Activated naive CD8-positive, alpha-beta T cell treated with anti-CD3 and anti-CD28 coated beads, Interleukin-2, amount 10 ng/mL, durations not matched to agents 7 days and 5 days (primary cell): ENCODE results near the gene PDE10A. TPM values are rescaled to one million over a fixed set of nuclear protein-coding genes. Genes with fewer than 3 reads are reported as not detected.
"Not testable (repeated sequence)": the region's sequence is repeated elsewhere in the genome, so short reads cannot be mapped to it uniquely, and the experiment has no call there.

Experiments used
- ATAC-seq: fragments of 150-1000 bp; cut with Tn5 transposase; one replicate; pipeline ENCODE4 v1.10.0; 2021; ENCODE audit warnings: low read depth, moderate library complexity
- POLR2A ChIA-PET: fragments of 350-600 bp; sonication (Branson Sonifier 250); formaldehyde crosslinking; loops from one replicate; lab custom pipeline; 2021; ENCODE audit warnings: antibody characterized with exemption; lab: Charles Lee
- DNase-seq: peaks from one replicate; pipeline ENCODE4 v3.0.0; 2021
- H3K27ac Mint-ChIP-seq: one replicate; pipeline ENCODE4 v1.8.0; 2022; ENCODE audit warnings: mild to moderate bottlenecking, mixed read lengths
- H3K27me3 Mint-ChIP-seq: one replicate; pipeline ENCODE4 v1.8.0; 2022; ENCODE audit warnings: mild to moderate bottlenecking, moderate library complexity, mixed read lengths
- H3K36me3 Mint-ChIP-seq: one replicate; pipeline ENCODE4 v1.8.0; 2021; ENCODE audit warnings: mild to moderate bottlenecking, mixed read lengths
- H3K4me1 Mint-ChIP-seq: one replicate; pipeline ENCODE4 v1.8.0; 2021; ENCODE audit warnings: mixed read lengths
- H3K4me3 Mint-ChIP-seq: one replicate; pipeline ENCODE4 v1.8.0; 2022; ENCODE audit warnings: mild to moderate bottlenecking, moderate library complexity, mixed read lengths
- H3K9me3 Mint-ChIP-seq: one replicate; pipeline ENCODE4 v1.8.0; 2021; ENCODE audit warnings: mixed read lengths
- total RNA-seq, 2 experiments: library from RNA; stranded (reverse); gene quantifications; one replicate each; pipeline ENCODE4 v1.2.3, GENCODE V29; 2021

Gene PDE10A
- total RNA-seq, 2 experiments from 2014 or later = not detected

DNA sequence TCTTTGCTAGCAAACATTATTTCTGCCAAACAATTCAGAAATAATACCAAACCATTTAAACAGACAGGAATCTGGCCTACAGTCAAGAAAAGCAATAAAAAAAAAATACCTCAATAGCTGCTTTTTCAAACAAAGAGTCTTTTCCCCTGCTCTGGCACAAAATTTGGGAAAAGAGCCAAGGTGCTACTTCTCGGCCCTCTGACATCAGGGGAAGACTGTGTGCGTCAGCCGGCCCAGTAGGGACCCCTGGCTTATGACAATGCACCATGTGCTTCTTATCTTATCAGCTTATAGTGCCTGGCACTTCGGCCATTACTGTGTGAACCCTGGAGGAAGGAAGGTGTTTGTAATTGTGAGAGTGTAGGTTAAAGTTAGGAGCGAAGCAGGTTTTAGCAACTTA lies 89.4 kb downstream of the PDE10A start:
- Mint-ChIP-seq H3K27ac (no peak overlapping the region), H3K4me1 (no peaks in the 10 kb centered on the region), H3K36me3 (no peaks in the 10 kb centered on the region), H3K9me3 (no peaks in the 10 kb centered on the region), H3K27me3 (no peaks in the 10 kb centered on the region), H3K4me3 (no peak overlapping the region)
- ATAC-seq = no peak
- POLR2A ChIA-PET = no interaction called here
- no peak for DNase-seq

DNA sequence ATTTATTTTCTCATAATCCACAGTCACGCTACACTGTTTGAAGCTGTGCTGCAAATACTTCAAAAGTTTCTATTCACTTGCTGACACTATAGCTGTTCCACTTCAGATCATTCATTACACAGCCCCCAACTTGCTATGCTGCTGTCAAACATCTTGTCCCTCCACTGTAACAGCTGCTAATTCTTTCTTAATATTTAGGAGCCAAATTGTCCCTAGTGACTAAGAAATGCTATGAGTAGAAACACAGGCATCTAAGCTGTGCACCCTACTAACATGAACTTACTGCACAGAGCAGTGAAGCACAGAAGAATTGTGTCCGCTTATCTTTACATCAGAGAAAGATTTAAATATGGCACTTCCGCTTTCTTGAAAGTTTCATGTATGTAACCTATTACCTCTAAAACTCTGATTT lies 91.3 kb downstream of the PDE10A start:
- H3K27ac Mint-ChIP-seq = no peak overlapping the region
- POLR2A ChIA-PET = no interaction called here
- H3K4me3 Mint-ChIP-seq = no peak overlapping the region
- DNase-seq = no peak
- H3K9me3 Mint-ChIP-seq = peaks cover 3% of the 10 kb centered on the region
- no peaks in the 10 kb centered on the region for H3K4me1 Mint-ChIP-seq
- no peak for ATAC-seq
- no peaks in the 10 kb centered on the region for H3K36me3 Mint-ChIP-seq
- H3K27me3 Mint-ChIP-seq = no peaks in the 10 kb centered on the region

DNA sequence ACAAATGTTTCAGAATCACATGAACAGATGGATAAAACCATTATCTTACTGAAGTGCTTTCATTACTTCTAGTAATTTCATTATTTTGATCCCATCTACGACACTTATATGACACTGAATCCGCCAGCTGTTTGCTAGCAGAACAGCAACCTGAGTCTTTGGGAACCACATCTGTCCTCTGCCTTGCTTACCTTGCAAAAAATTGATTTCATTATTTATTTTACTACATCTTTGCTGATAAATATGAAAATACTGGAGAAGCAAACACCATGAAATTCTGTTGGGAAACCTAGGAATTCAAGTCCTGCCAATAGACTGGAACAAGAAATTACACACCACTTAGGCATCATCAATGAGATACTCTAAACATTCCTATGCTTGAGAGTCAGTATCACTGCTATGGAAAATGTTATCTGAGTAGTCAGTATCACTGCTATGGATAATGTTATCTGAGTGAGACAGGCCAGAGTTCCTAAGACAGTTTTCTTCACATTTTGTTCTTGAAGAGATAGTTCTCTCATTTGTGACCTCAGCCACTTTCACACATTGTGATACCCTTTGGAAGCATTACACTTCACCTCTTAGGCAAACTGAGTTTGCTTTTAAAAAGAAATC lies 91.9 kb downstream of the PDE10A start:
- DNase-seq = no peak
- no peak overlapping the region for H3K4me3 Mint-ChIP-seq

DNA sequence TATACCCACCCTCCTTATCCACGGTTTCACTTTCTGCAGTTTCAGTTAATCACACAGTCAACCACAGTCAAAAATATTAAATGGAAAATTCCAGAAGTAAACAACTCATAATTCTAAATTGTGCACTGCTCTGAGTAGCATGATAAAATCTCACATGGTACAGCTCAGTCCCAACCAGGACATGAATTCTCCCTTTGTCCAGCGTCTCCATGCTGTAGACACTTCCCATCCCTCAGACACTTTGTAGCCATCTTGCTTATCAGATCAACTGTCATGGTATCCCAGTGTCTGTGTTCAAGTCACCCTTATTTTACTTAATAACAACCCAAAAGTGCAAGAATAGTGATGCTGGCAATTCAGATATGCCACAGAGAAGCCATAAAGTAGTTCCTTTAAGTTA lies 94.7 kb downstream of the PDE10A start:
- Mint-ChIP-seq H3K36me3 (no peaks in the 10 kb centered on the region), H3K4me1 (no peaks in the 10 kb centered on the region), H3K9me3 (peaks cover 3% of the 10 kb centered on the region), H3K4me3 (no peak overlapping the region), H3K27me3 (no peaks in the 10 kb centered on the region), H3K27ac (no peak overlapping the region)
- POLR2A ChIA-PET = interaction anchor here (0.7 kb wide), 1 partner anchor 519 kb away, joined by 4 read pairs; no protein-coding TSS in a partner anchor
- ATAC-seq (no peak), DNase-seq (no peak)

More for the DNA sequence above, 91.9 kb downstream of the PDE10A start:
- H3K9me3 Mint-ChIP-seq = peaks cover 3% of the 10 kb centered on the region
- ATAC-seq = no peak
- H3K27me3 Mint-ChIP-seq = no peaks in the 10 kb centered on the region
- POLR2A ChIA-PET = no interaction called here
- H3K4me1 Mint-ChIP-seq = no peaks in the 10 kb centered on the region
- H3K27ac Mint-ChIP-seq = no peak overlapping the region
- H3K36me3 Mint-ChIP-seq = no peaks in the 10 kb centered on the region

DNA sequence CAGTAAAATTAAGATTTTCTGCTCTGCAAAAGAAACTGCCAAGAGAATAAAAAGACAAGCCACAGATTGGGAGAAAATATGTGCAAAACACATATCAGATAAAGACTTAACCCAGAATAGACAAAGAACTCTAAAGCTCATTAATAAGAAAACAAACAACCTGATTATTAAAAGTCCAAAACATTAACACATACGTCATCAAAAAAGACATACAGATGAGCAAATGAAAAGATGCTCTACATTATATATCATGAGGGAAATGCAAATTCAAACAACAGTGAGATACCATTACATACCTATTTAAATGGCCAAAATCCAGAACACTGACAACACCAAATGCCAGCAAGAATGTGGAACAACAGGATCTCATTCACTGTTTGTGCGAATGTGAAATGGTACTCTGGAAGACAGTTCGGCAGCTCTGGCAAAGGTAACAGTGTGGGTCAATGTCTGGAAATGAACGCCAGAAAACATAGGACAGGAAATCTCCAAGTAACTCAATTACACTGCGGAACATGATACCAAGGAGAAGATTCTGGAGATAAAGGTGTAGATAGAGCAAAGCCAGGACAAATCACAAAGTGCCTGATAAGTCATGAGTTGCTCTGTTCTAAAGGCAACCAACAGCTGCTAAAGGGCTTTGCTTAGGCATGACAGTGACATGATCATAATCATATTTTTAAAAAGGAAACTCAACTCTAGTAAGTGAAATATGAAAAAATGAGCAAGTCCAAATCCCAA lies 96.8 kb downstream of the PDE10A start:
- H3K27ac Mint-ChIP-seq = no peak overlapping the region
- DNase-seq (no peak), ATAC-seq (no peak)
- H3K9me3 Mint-ChIP-seq = peaks cover 3% of the 10 kb centered on the region
- no peak overlapping the region for H3K4me3 Mint-ChIP-seq
- H3K4me1 Mint-ChIP-seq = no peaks in the 10 kb centered on the region
- no peaks in the 10 kb centered on the region for H3K36me3 Mint-ChIP-seq
- H3K27me3 Mint-ChIP-seq = no peaks in the 10 kb centered on the region
- POLR2A ChIA-PET = no interaction called here

DNA sequence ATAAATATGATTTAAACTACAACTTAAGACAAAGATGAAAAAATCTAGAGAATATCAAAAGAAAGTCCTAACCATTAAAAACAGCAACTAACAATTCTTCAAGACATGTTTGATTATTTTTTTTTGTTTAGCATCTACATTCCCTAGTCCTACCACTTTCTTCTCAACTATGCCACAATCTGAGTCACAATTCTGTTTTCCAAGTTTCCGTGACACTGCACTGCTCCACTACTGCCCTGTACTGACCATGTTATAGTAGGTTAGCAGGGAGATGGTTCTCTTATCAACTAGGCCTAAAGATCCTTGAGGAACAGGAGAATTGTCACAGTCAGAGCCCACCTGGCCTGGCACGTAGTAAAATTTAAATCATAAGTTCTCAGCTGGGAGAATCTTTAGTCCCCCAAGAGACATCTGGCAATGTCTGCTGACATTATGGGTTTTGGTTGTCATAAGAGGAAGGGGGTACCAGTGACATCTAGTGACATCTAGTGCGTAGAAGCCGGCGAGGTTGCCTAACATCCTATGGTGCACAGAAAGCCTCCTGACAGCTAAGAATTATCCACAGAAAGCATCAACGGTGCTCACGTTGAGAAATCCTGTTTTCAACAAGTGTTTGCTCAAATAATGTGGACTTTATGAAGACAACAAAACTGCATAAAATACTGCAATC lies 100.5 kb downstream of the PDE10A start:
- no peaks in the 10 kb centered on the region for H3K27me3 Mint-ChIP-seq
- no peak for ATAC-seq
- POLR2A ChIA-PET = no interaction called here
- no peak overlapping the region for H3K4me3 Mint-ChIP-seq
- no peak overlapping the region for H3K27ac Mint-ChIP-seq
- no peaks in the 10 kb centered on the region for H3K9me3 Mint-ChIP-seq
- H3K4me1 Mint-ChIP-seq = no peaks in the 10 kb centered on the region
- no peak for DNase-seq
- no peaks in the 10 kb centered on the region for H3K36me3 Mint-ChIP-seq

DNA sequence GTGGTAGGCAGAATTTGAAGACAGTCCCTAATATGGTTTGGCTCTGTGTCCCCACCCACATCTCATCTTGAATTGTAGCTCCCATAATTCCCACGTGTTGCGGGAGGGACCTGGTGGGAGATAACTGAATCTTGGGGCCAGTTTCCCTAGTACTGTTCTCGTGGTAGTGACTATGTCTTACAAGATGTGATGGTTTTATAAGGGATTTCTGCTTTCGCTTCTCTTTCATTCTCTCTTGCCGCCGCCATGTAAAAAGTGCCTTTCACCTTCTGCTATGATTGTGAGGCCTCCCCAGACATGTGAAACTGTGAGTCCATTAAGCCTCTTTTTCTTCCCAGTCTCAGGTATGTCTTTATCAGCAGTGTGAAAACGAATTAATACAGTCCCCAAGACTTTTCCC lies 103.4 kb downstream of the PDE10A start:
- POLR2A ChIA-PET = no interaction called here

DNA sequence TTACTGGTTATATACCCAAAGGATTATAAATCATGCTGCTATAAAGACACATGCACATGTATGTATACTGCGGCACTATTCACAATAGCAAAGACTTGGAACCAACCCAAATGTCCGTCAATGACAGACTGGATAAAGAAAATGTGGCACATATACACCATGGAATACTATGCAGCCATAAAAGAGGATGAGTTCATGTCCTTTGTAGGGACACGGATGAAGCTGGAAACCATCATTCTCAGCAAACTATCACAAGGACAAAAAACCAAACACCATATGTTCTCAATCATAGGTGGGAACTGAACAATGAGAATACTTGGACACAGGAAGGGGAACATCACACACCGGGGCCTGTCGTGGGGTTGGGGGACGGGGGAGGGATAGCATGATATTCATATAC lies 104.9 kb downstream of the PDE10A start:
- H3K27ac Mint-ChIP-seq, H3K36me3 Mint-ChIP-seq, H3K27me3 Mint-ChIP-seq, ATAC-seq, H3K4me3 Mint-ChIP-seq, POLR2A ChIA-PET, DNase-seq, H3K9me3 Mint-ChIP-seq, H3K4me1 Mint-ChIP-seq: not testable (repeated sequence)

More for the DNA sequence above, 103.4 kb downstream of the PDE10A start:
- H3K4me1 Mint-ChIP-seq = no peaks in the 10 kb centered on the region
- DNase-seq = no peak
- no peak for ATAC-seq
- no peak overlapping the region for H3K27ac Mint-ChIP-seq
- H3K4me3 Mint-ChIP-seq = no peak overlapping the region
- H3K36me3 Mint-ChIP-seq = no peaks in the 10 kb centered on the region
- peaks cover 2% of the 10 kb centered on the region for H3K9me3 Mint-ChIP-seq
- no peaks in the 10 kb centered on the region for H3K27me3 Mint-ChIP-seq

DNA sequence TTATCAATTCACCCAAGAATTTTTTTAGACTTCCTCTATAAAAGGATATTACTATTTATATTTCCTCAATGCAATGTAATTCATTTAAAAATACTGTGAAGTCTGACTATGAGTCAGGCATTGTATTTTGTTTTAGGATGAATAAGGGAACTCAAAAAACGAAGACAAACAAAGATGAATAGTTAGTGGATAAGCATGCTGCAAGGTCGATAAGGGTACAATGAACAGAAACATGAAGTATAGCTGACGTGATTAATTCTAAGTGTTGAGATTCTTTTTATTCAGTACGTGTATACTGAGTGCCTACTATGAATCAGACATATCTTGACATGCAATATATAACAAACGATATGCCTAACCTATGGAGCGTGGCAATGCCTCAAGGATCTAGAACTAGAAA lies 105.4 kb downstream of the PDE10A start:
- no peak for DNase-seq
- ATAC-seq = no peak
- POLR2A ChIA-PET = no interaction called here
- no peaks in the 10 kb centered on the region for H3K4me1 Mint-ChIP-seq
- no peak overlapping the region for H3K4me3 Mint-ChIP-seq
- peaks cover 2% of the 10 kb centered on the region for H3K9me3 Mint-ChIP-seq
- no peak overlapping the region for H3K27ac Mint-ChIP-seq
- H3K36me3 Mint-ChIP-seq = no peaks in the 10 kb centered on the region
- H3K27me3 Mint-ChIP-seq = no peaks in the 10 kb centered on the region

DNA sequence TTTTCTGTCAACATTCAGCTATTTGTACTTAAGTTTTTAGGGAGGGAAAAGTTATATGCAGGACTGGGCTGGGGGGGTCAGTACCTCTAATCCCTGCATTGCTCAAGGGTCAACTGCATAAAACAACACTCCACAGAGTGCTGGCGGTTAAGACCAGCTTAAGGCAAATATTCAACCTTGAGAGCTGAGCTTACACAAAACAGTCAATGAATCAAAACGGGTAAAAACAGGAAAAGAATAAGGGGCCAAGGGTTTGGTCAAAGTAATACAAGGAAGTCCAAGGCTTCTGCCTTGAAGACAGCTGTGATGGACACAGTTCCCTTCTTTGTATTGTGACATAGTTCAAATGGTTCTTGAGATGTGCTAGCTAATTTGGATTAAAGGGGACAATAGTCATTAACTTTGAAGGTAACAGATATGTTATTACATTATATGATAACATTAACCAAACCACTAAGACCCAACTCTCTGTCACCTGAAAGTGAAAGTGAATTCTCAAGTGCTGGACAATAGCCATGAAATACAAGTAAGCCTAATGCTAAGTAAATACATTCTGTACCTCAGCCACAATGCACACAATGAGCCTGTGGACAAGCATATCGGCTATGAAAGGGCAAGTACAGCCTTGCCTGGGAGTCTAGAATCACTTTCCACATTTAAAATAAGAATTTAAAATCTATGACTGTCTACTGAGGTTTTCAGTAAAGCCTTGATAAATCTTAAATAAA lies 106.8 kb downstream of the PDE10A start:
- peaks cover 2% of the 10 kb centered on the region for H3K9me3 Mint-ChIP-seq
- POLR2A ChIA-PET = no interaction called here

DNA sequence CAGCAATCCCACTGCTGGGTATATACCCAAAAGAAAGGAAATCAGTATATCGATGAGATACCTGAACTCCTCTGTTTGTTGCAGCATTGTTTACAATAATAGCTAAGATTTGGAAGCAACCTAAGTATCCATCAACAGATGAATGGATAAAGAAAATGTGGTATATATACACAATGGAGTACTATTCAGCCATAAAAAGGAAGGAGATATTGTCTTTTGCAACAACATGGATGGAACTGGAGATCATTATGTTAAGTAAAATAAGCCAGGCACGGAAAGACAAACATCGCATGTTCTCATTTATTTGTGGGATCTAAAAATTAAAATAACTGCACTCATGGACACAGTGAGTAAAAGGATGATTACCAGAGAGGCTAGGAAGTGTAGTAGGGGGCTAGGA lies 108.4 kb downstream of the PDE10A start:
- H3K4me1 Mint-ChIP-seq, H3K9me3 Mint-ChIP-seq, POLR2A ChIA-PET, DNase-seq, H3K27ac Mint-ChIP-seq, ATAC-seq, H3K27me3 Mint-ChIP-seq, H3K36me3 Mint-ChIP-seq, H3K4me3 Mint-ChIP-seq: not testable (repeated sequence)

More for the DNA sequence above, 106.8 kb downstream of the PDE10A start:
- Mint-ChIP-seq H3K4me1 (no peaks in the 10 kb centered on the region), H3K36me3 (no peaks in the 10 kb centered on the region), H3K4me3 (no peak overlapping the region), H3K27me3 (no peaks in the 10 kb centered on the region), H3K27ac (no peak overlapping the region)
- DNase-seq (no peak), ATAC-seq (no peak)

DNA sequence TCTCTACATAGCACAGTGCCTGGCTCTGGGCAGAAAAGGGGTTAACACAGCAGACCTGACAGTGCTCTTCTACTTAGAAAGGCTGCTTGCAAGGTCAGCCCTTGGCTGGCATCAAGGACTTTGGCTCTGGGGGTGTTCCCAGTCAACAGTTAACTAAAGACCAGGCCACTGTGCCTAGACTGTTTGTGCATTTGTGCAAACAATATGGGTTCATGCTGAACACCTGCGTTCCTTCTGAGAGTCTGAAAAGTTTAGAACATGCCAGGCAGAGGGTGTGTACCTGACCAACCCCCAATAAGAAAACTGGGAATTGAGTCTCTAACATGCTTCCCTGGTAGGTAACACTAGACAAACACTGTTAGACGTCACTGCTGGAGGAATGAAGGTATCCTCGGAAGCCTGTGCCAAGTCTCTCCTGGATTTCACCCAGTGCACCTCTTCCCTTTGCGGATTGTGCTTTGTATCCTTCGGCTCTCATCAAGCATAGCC lies 110.7 kb downstream of the PDE10A start:
- DNase-seq (no peak), ATAC-seq (no peak)
- H3K27ac Mint-ChIP-seq = no peak overlapping the region
- H3K9me3 Mint-ChIP-seq = peaks cover 2% of the 10 kb centered on the region
- no peaks in the 10 kb centered on the region for H3K36me3 Mint-ChIP-seq
- H3K4me3 Mint-ChIP-seq = no peak overlapping the region
- H3K27me3 Mint-ChIP-seq = no peaks in the 10 kb centered on the region
- H3K4me1 Mint-ChIP-seq = no peaks in the 10 kb centered on the region
- POLR2A ChIA-PET = no interaction called here

DNA sequence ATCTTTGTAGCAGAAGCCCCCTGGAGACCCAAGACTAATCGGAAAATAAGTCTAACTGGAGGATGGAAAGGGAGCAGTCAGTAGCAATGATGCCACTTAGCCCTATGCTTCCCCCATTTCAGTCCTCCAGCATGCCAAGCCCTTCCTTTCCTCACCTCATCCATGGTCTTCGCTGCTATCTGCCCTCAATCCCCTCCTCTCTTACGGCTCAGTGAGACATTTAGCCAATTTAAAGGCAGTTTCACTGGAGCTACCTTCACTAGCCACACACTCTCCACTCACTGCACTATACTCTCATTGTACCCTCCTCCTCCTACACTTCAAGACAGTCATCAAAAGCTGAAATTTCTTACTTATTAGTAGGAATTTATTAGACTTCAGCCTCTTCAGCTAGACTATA lies 111.2 kb downstream of the PDE10A start:
- Mint-ChIP-seq H3K27me3 (no peaks in the 10 kb centered on the region), H3K27ac (no peak overlapping the region), H3K4me1 (no peaks in the 10 kb centered on the region), H3K4me3 (no peak overlapping the region), H3K36me3 (no peaks in the 10 kb centered on the region), H3K9me3 (no peaks in the 10 kb centered on the region)
- DNase-seq = no peak
- no peak for ATAC-seq
- POLR2A ChIA-PET = no interaction called here
